WTC11 (cell line): ENCODE results near the gene MRTFA. TPM values are rescaled to one million over a fixed set of nuclear protein-coding genes. Genes with fewer than 3 reads are reported as not detected.

Source experiments
- ATAC-seq: fragments of 200-7000 bp; cut with Tn5 transposase; 2 replicates; pipeline ENCODE4 v1.10.0; 2021; ENCODE audit warnings: mild to moderate bottlenecking, moderate library complexity
- CTCF ChIA-PET: fragments of 300-600 bp; sonication (Branson Sonifier 250); formaldehyde crosslinking; loops from one replicate; lab custom pipeline; 2021; ENCODE audit warnings: antibody characterized with exemption; lab: Charles Lee
- POLR2A ChIA-PET: fragments of 350-600 bp; sonication (Branson Sonifier 250); formaldehyde crosslinking; loops from one replicate; lab custom pipeline; 2021; ENCODE audit warnings: antibody characterized with exemption; lab: Charles Lee
- DNase-seq: peaks from one replicate; pipeline ENCODE4 v3.0.0; 2021; ENCODE audit warnings: low spot score
- H3K27ac Mint-ChIP-seq: 2 replicates; pipeline ENCODE4 v1.8.0; 2021; ENCODE audit warnings: mixed read lengths
- H3K27me3 Mint-ChIP-seq: 2 replicates; pipeline ENCODE4 v1.8.0; 2021; ENCODE audit warnings: low read depth, mild to moderate bottlenecking, moderate library complexity, mixed read lengths
- H3K36me3 Mint-ChIP-seq: 2 replicates; pipeline ENCODE4 v1.8.0; 2021; ENCODE audit warnings: mixed read lengths
- H3K4me1 Mint-ChIP-seq: 2 replicates; pipeline ENCODE4 v1.8.0; 2022; ENCODE audit warnings: mixed read lengths
- H3K4me3 Mint-ChIP-seq: 2 replicates; pipeline ENCODE4 v1.8.0; 2021; ENCODE audit warnings: mild to moderate bottlenecking, moderate library complexity, mixed read lengths
- H3K9me3 Mint-ChIP-seq: 2 replicates; pipeline ENCODE4 v1.8.0; 2021; ENCODE audit warnings: mixed read lengths
- AR ChIP-seq: fragments of 250-450 bp; sonication (Bioruptor Pico); IDR thresholded peaks from 2 replicates; pipeline ENCODE4 v1.9.0; 2021; ENCODE audit warnings: mild to moderate bottlenecking
- ARID4B ChIP-seq: sonication (generic); formaldehyde crosslinking; IDR thresholded peaks from 2 replicates; pipeline ENCODE4 v1.8.0; 2023; ENCODE audit warnings: missing genetic modification reagents, mild to moderate bottlenecking, borderline replicate concordance
- ATF2 ChIP-seq: sonication (generic); formaldehyde crosslinking; IDR thresholded peaks from 2 replicates; pipeline ENCODE4 v1.8.1; 2022; ENCODE audit warnings: low read depth, missing genetic modification reagents, borderline replicate concordance
- CREM ChIP-seq: sonication (generic); formaldehyde crosslinking; IDR thresholded peaks from 2 replicates; pipeline ENCODE4 v1.8.1; 2022; ENCODE audit warnings: mild to moderate bottlenecking, missing genetic modification reagents, moderate library complexity
- FOXP4 ChIP-seq: sonication (generic); formaldehyde crosslinking; IDR thresholded peaks from 2 replicates; pipeline ENCODE4 v1.8.0; 2022; ENCODE audit warnings: mild to moderate bottlenecking, missing genetic modification reagents
- GRHL2 ChIP-seq: fragments of 250-450 bp; sonication (Bioruptor Pico); IDR thresholded peaks from 2 replicates; pipeline ENCODE4 v1.8.0; 2022; ENCODE audit warnings: mild to moderate bottlenecking, moderate library complexity; ENCODE audit not compliant: insufficient replicate concordance, severe bottlenecking
- HMGA2 ChIP-seq: fragments of 250-450 bp; sonication (Bioruptor Pico); IDR thresholded peaks from 2 replicates; pipeline ENCODE4 v1.4.0; 2021; ENCODE audit warnings: mild to moderate bottlenecking, moderate library complexity
- JUN ChIP-seq: sonication (generic); formaldehyde crosslinking; IDR thresholded peaks from 2 replicates; pipeline ENCODE4 v1.8.0; 2023; ENCODE audit warnings: mild to moderate bottlenecking, missing genetic modification reagents
- MAX ChIP-seq: sonication (generic); formaldehyde crosslinking; IDR thresholded peaks from 2 replicates; pipeline ENCODE4 v1.8.0; 2022; ENCODE audit warnings: mild to moderate bottlenecking, missing genetic modification reagents
- MXD4 ChIP-seq: fragments of 250-450 bp; sonication (Bioruptor Pico); IDR thresholded peaks from 2 replicates; pipeline ENCODE4 v1.8.0; 2021; ENCODE audit warnings: mild to moderate bottlenecking, moderate library complexity, borderline replicate concordance
- NFYB ChIP-seq: sonication (generic); formaldehyde crosslinking; conservative IDR thresholded peaks from 2 replicates; pipeline ENCODE4 v1.8.0; 2022; ENCODE audit warnings: low read depth, missing genetic modification reagents
- NR1H2 ChIP-seq: sonication (generic); formaldehyde crosslinking; IDR thresholded peaks from 2 replicates; pipeline ENCODE4 v1.9.0; 2021; ENCODE audit warnings: mild to moderate bottlenecking, moderate library complexity, missing genetic modification reagents
- NR3C1 ChIP-seq: sonication (generic); formaldehyde crosslinking; conservative IDR thresholded peaks from 2 replicates; pipeline ENCODE4 v1.8.1; 2023; ENCODE audit warnings: low read depth, mild to moderate bottlenecking, missing genetic modification reagents
- TP53 ChIP-seq: sonication (generic); formaldehyde crosslinking; IDR thresholded peaks from 2 replicates; pipeline ENCODE4 v1.8.1; 2023; ENCODE audit warnings: mild to moderate bottlenecking, missing genetic modification reagents
- ZNF219 ChIP-seq: sonication (generic); formaldehyde crosslinking; IDR thresholded peaks from 2 replicates; pipeline ENCODE4 v1.8.0; 2023; ENCODE audit warnings: missing genetic modification reagents, mild to moderate bottlenecking, borderline replicate concordance
- ZNF281 ChIP-seq: sonication (generic); formaldehyde crosslinking; IDR thresholded peaks from 2 replicates; pipeline ENCODE4 v1.8.0; 2023; ENCODE audit warnings: mild to moderate bottlenecking, missing genetic modification reagents
- ZNF423 ChIP-seq: fragments of 250-450 bp; sonication (Bioruptor Pico); IDR thresholded peaks from 2 replicates; pipeline ENCODE4 v2.1.2; 2022; ENCODE audit warnings: mild to moderate bottlenecking, moderate library complexity
- ZNF512 ChIP-seq: sonication (generic); formaldehyde crosslinking; IDR thresholded peaks from 2 replicates; pipeline ENCODE4 v1.8.1; 2022; ENCODE audit warnings: missing genetic modification reagents, borderline replicate concordance
- total RNA-seq: library from RNA; stranded (reverse); gene quantifications from 3 replicates; pipeline ENCODE4 v1.2.3, GENCODE V29; 2021

Gene MRTFA
- total RNA-seq, 1 experiment from 2014 or later, result 48.4 TPM

- no peaks in the 10 kb centered on the region for H3K4me1 Mint-ChIP-seq
- H3K27ac Mint-ChIP-seq, result no peak overlapping the region
- no peak overlapping the region for H3K4me3 Mint-ChIP-seq
- H3K36me3 Mint-ChIP-seq, result peaks cover 10% of the 10 kb centered on the region
- CTCF ChIA-PET, result interaction anchor here (0.6 kb wide), 1 partner anchor 595 kb away, joined by 3 read pairs; no protein-coding TSS in a partner anchor
- DNase-seq, result no peak
- POLR2A ChIA-PET, result no interaction called here
- H3K27me3 Mint-ChIP-seq, result no peaks in the 10 kb centered on the region
- ATAC-seq, result no peak
- no peaks in the 10 kb centered on the region for H3K9me3 Mint-ChIP-seq
- no peak for TF ChIP-seq NR3C1
- TF ChIP-seq ZNF512 (CRISPR knock-in tag), result no peak
- TF ChIP-seq ARID4B, result no peak
- TF ChIP-seq NFYB (CRISPR knock-in tag), result no peak
- TF ChIP-seq AR (CRISPR knock-in tag), result no peak
- no peak for TF ChIP-seq ZNF423 (CRISPR knock-in tag)
- TF ChIP-seq NR1H2 (CRISPR knock-in tag), result no peak
- no peak for TF ChIP-seq ZNF219 (CRISPR knock-in tag)
- TF ChIP-seq FOXP4, result no peak
- TF ChIP-seq MAX (CRISPR knock-in tag), result no peak
- TF ChIP-seq GRHL2, result no peak
- TF ChIP-seq JUN (CRISPR knock-in tag), result no peak
- TF ChIP-seq MXD4 (CRISPR knock-in tag), result no peak
- TF ChIP-seq CREM (CRISPR knock-in tag), result no peak
- no peak for TF ChIP-seq TP53 (CRISPR knock-in tag)
- no peak for TF ChIP-seq ZNF281
- TF ChIP-seq HMGA2, result no peak
- no peak for TF ChIP-seq ATF2 (CRISPR knock-in tag)
Observed at GRCh38 chr22:40423882-40424640, 212.5 kb downstream of the MRTFA start.
